Prostate gland (tissue), 2 donors: Measurements from ENCODE around the gene CLEC3B. TPM values are rescaled to one million over a fixed set of nuclear protein-coding genes. Genes with fewer than 3 reads are reported as not detected.
"Not testable (repeated sequence)": the region's sequence is repeated elsewhere in the genome, so short reads cannot be mapped to it uniquely, and the experiment has no call there.

ENCODE experiments used
- DNase-seq: peaks from one replicate; pipeline ENCODE4 v3.0.0-alpha.2; 2019; ENCODE audit warnings: low spot score
- H3K27ac ChIP-seq, 2 donors: fragments of 200-600 bp; sonication (generic); 2 replicates each; pipeline ENCODE4 v1.5.1; 2017 to 2019
- H3K27me3 ChIP-seq: fragments of 200-600 bp; sonication (generic); replicated peaks from 2 replicates; pipeline ENCODE4 v1.5.1; 2019; ENCODE audit not compliant: insufficient read depth
- H3K36me3 ChIP-seq, 2 donors: fragments of 200-600 bp; sonication (generic); 1 replicate in 1 of 2; 2 replicates in 1 of 2; pipeline versions ENCODE4 v1.5.1 to v1.8.1; 2017 to 2019
- H3K4me1 ChIP-seq: fragments of 200-600 bp; sonication (generic); replicated peaks from 2 replicates; pipeline ENCODE4 v1.5.1; 2019
- H3K4me3 ChIP-seq, 2 donors: fragments of 200-600 bp; sonication (generic); 2 replicates each; pipeline ENCODE4 v1.5.1; 2017 to 2019
- H3K9me3 ChIP-seq: fragments of 200-600 bp; sonication (generic); 2 replicates; pipeline ENCODE4 v1.5.1; 2017
- POLR2A ChIP-seq: fragments of 450-650 bp; IDR thresholded peaks from one replicate; pipeline ENCODE4 v1.6.1; 2016; ENCODE audit warnings: antibody characterized with exemption, mild to moderate bottlenecking
- POLR2AphosphoS5 ChIP-seq: sonication (generic); formaldehyde crosslinking; IDR thresholded peaks from one replicate; pipeline ENCODE4 v1.6.1; 2017; ENCODE audit warnings: antibody characterized with exemption
- WGBS: methylation state at CpG from one replicate; pipeline ENCODE4 v1.1.5; 2018; 5-methylcytosine and 5-hydroxymethylcytosine counted together
- intact Hi-C: fragments of 100-400 bp; cut with DNase I; formaldehyde crosslinking; loops from one replicate; pipeline ENCODE4 v1.14.2; 2022
- total RNA-seq, 2 donors: library from RNA; depleted of rRNA; stranded (reverse); fragments of >200 nt; gene quantifications; one replicate each; pipeline ENCODE4 v1.1.0, GENCODE V29; 2016
- TF ChIP-seq, protein P1 (sequence below), 4 experiments: fragments of 200-600 bp in 2 of 4; fragments of 450-650 bp in 2 of 4; sonication (generic) in 2 of 4; IDR thresholded peaks; 1 replicate in 3 of 4; 2 replicates in 1 of 4; pipeline ENCODE4 v1.5.1; 2016 to 2019; ENCODE audit warnings: antibody characterized with exemption in 4 of 4, mild to moderate bottlenecking in 2 of 4, moderate library complexity in 2 of 4

The CLEC3B gene
- total RNA-seq, 2 donors from 2014 or later: 16.0 to 61.1 TPM

DNA sequence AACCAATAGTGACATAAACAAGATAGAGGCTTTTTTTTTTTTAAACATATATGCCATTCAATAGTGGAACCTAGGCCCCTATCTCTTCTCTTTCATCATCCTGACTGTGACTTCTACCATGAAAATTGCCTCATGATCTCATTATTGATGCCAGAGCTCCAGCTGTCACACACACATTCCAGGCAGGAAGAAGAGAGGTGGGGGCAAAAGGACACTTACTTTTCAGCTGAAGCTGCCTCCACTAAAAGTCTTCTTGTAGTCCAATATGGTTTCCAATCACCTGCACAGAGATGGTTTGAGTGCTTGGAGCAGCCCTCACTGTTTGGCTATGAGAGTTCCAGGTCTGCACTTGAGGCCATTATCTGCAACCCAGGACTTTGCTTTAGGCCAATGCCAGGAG lies 45.0 kb downstream of the CLEC3B start:
- no peaks in the 10 kb centered on the region for H3K27me3 ChIP-seq
- intact Hi-C loops: no loop called here
- DNase-seq: no peak

DNA sequence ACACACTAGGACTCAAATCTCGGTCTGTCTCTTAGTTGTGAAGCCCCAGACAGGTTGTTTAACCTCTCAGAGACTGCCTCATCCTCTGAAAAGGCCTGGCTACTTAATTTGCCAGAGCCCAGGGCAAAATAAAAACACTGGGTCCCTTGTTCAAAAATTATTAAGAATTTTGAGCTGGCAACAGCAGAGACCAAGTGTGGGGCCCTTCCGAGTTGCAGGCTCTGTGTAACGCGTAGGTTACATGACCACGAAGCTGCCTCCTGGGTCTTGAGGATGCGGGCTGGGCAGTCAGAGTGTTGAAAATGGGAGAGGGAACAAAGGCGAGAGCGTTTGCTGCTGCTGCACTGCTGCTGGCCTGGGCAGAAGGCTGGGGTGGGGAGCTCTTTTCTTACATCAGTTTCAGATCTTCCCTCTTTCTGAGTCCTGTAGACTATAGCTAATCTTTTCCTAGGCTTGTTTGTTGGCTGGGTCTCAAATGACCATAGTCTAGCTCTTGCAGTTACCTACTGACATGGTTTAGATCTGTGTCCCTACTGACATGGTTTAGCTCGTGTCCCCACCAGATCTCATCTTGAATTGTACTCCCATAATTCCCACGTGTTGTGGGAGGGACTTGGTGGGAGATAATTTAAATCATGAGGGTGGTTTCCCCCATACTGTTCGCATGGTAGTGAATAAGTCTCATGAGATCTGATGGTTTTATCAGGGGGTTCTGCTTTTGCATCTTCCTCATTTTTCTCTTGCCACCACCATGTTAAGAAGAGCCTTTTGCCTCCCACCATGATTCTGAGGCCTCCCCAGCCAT lies 49.9 kb downstream of the CLEC3B start:
- TF ChIP-seq POLR2AphosphoS5 (no peak), POLR2A (no peak)
- TF ChIP-seq, protein P1, sequence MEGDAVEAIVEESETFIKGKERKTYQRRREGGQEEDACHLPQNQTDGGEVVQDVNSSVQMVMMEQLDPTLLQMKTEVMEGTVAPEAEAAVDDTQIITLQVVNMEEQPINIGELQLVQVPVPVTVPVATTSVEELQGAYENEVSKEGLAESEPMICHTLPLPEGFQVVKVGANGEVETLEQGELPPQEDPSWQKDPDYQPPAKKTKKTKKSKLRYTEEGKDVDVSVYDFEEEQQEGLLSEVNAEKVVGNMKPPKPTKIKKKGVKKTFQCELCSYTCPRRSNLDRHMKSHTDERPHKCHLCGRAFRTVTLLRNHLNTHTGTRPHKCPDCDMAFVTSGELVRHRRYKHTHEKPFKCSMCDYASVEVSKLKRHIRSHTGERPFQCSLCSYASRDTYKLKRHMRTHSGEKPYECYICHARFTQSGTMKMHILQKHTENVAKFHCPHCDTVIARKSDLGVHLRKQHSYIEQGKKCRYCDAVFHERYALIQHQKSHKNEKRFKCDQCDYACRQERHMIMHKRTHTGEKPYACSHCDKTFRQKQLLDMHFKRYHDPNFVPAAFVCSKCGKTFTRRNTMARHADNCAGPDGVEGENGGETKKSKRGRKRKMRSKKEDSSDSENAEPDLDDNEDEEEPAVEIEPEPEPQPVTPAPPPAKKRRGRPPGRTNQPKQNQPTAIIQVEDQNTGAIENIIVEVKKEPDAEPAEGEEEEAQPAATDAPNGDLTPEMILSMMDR (IDR thresholded peaks at IDR 0.05): no peak
- no peak overlapping the region for H3K4me3 ChIP-seq
- H3K27me3 ChIP-seq: no peaks in the 10 kb centered on the region
- no peak for DNase-seq
- 79% methylated on average over 11 of the region's 11 CpGs for WGBS
- no peaks in the 10 kb centered on the region for H3K4me1 ChIP-seq
- no peak overlapping the region for H3K27ac ChIP-seq
- no peaks in the 10 kb centered on the region for H3K36me3 ChIP-seq
- H3K9me3 ChIP-seq: no peaks in the 10 kb centered on the region
- intact Hi-C loops: no loop called here

More for the DNA sequence above, 45.0 kb downstream of the CLEC3B start:
- H3K9me3 ChIP-seq: no peaks in the 10 kb centered on the region
- H3K4me1 ChIP-seq: no peaks in the 10 kb centered on the region
- H3K27ac ChIP-seq: no peak overlapping the region
- TF ChIP-seq POLR2AphosphoS5 (no peak), POLR2A (no peak)
- TF ChIP-seq, protein P1 (IDR thresholded peaks at IDR 0.05): no peak
- no peaks in the 10 kb centered on the region for H3K36me3 ChIP-seq
- no peak overlapping the region for H3K4me3 ChIP-seq

DNA sequence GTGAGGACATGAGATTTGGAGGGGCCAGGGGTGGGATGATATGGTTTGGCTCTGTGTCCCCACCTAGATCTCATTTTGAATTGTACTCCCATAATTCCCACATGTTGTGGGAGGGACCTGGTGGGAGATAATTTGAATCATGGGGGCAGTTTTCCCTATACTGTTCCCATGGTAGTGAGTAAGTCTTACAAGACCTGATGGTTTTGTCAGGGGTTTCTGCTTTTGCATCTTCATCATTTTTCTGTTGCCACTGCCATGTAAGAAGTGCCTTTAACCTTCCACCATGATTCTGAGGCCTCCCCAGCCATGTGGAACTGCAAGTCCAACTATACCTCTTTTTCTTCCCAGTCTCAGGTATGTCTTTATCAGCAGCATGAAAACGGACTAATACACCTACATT lies 52.2 kb downstream of the CLEC3B start:
- intact Hi-C loops, H3K27ac ChIP-seq, H3K4me1 ChIP-seq, H3K36me3 ChIP-seq, H3K9me3 ChIP-seq, DNase-seq, H3K4me3 ChIP-seq, H3K27me3 ChIP-seq: not testable (repeated sequence)
- 91% methylated on average over 1 of the region's 1 CpG for WGBS

DNA sequence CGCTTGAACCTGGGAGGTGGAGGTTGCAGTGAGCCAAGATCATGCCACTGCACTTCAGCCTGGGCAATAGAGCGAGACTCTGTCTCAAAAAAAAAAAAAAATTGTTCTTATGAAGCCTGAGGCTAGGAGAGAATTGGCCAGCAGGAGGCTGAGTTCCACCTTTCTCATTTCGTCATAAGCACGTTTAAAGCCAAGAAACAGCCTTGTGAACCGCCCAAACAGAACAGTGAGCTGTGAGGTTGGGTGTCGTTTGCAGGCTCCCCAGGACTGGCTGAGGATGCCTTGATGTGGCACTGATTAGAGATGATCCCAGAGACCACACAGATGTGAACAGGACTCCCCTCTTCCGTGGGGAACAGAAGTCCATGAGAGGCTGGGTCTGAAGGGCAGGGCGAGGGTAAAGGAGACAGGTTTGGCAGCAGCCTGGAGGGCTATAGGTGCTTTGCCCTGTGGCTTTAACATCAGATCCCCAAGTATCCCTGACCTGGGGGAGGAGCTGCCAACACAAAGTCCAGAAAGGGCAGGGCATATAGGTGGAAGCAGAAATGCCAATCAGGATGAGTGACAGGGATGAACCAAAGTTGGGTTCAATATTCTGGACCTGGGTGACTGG lies 52.9 kb downstream of the CLEC3B start:
- DNase-seq: no peak
- WGBS: 67% methylated on average over 8 of the region's 8 CpGs
- intact Hi-C loops: no loop called here
- Histone ChIP-seq H3K27me3 (no peaks in the 10 kb centered on the region), H3K9me3 (no peaks in the 10 kb centered on the region), H3K27ac (no peak overlapping the region), H3K4me3 (no peak overlapping the region), H3K4me1 (no peaks in the 10 kb centered on the region), H3K36me3 (no peaks in the 10 kb centered on the region)
- TF ChIP-seq, protein P1 (IDR thresholded peaks at IDR 0.05): peak in 2 of 4 experiments; percentile 23 to 27
- TF ChIP-seq POLR2AphosphoS5: no peak
- no peak for TF ChIP-seq POLR2A

DNA sequence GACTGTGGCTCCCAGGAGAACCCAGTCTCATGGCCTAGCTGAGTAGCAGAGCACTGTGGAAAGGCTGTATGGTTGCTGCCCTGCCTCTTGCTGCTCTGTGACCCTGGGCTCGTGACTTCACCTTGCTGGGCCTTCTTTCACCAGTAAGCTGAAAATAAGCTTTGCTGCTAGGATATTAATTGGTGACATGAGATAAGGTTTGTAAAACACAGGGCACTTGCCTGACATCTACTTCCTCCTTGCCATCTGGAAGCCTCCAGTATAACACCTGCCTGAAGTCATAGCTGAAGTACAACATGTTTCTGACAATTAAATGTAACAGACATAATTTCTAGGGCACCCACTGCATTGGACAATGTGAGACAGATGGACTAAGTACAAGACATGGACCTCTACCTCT lies 53.6 kb downstream of the CLEC3B start:
- Histone ChIP-seq H3K4me3 (no peak overlapping the region), H3K9me3 (no peaks in the 10 kb centered on the region), H3K27ac (no peak overlapping the region), H3K4me1 (no peaks in the 10 kb centered on the region), H3K27me3 (no peaks in the 10 kb centered on the region), H3K36me3 (no peaks in the 10 kb centered on the region)
- WGBS: 100% methylated on average over 1 of the region's 1 CpG
- TF ChIP-seq, protein P1 (IDR thresholded peaks at IDR 0.05): no peak
- TF ChIP-seq POLR2AphosphoS5: no peak
- TF ChIP-seq POLR2A: no peak
- no peak for DNase-seq
- intact Hi-C loops: no loop called here
